Measurements from ENCODE around the gene RDH12. TPM values are rescaled to one million over a fixed set of nuclear protein-coding genes. Genes with fewer than 3 reads are reported as not detected.

RDH12 gene
- total and polyA plus RNA-seq, 9 of the 15 experiments (the other 6 are each of a cell fraction or from before 2014, with no cell fraction given) = 0.03 to 0.29 (median 0.07) TPM; not detected in 2

- TF ChIP-seq ZFPM2 (CRISPR knock-in tag; IDR thresholded peaks at IDR 0.05) (no peak), BRD4 (IDR thresholded peaks at IDR 0.05) (no peak), ZBTB17 (CRISPR knock-in tag; IDR thresholded peaks at IDR 0.05) (no peak), ARID3B (CRISPR knock-in tag; IDR thresholded peaks at IDR 0.05; ENCODE audit: borderline replicate concordance) (no peak), ZNF511 (CRISPR knock-in tag; IDR thresholded peaks at IDR 0.05) (no peak), YY1 (IDR thresholded peaks at IDR 0.05; ENCODE audit: borderline replicate concordance in 1 of 3, control insufficient read depth in 1 of 3, extremely low read depth in 1 of 3, insufficient read depth in 3 of 3, insufficient read length in 1 of 3, insufficient replicate concordance in 2 of 3, low read depth in 1 of 3, low read length in 2 of 3) (peak in 1 of 3 experiments; percentile 47), ATF3 (IDR thresholded peaks at IDR 0.05) (peak; percentile 84), ATF3 (CRISPR knock-in tag; conservative IDR thresholded peaks at IDR 0.05) (no peak), RBBP5 (IDR thresholded peaks at IDR 0.05; ENCODE audit: borderline replicate concordance, insufficient read depth, low read length, poor library complexity, severe bottlenecking) (no peak), BHLHE40 (IDR thresholded peaks at IDR 0.05; ENCODE audit: low read length) (no peak), HNRNPUL1 (IDR thresholded peaks at IDR 0.05; ENCODE audit: low read length) (no peak), NR2C2 (CRISPR knock-in tag; IDR thresholded peaks at IDR 0.05) (no peak), NR2C2 (tag; IDR thresholded peaks at IDR 0.05) (peak; percentile 50; the same call in 1 of the 2 replicates), ZNF592 (IDR thresholded peaks at IDR 0.05) (peak; percentile 72), ZNF121 (CRISPR knock-in tag; conservative IDR thresholded peaks at IDR 0.05) (no peak), WHSC1 (IDR thresholded peaks at IDR 0.05; ENCODE audit: low read length) (no peak), IRF9 (tag; IDR thresholded peaks at IDR 0.05) (no peak), ZBTB8A (IDR thresholded peaks at IDR 0.05; ENCODE audit: partially characterized antibody) (no peak), ZNF253 (CRISPR knock-in tag; conservative IDR thresholded peaks at IDR 0.05) (no peak), DPF2 (IDR thresholded peaks at IDR 0.05) (peak; percentile 11; the same call in 1 of the 2 replicates), MAFG (tag; conservative IDR thresholded peaks at IDR 0.05) (no peak)
Observed at GRCh38 chr14:67680941-67681340, 20.7 kb upstream of the RDH12 start (continued).

Data from K562 (cell line).